ENCODE data around the gene SH2D1A. TPM values are rescaled to one million over a fixed set of nuclear protein-coding genes. Genes with fewer than 3 reads are reported as not detected.
"Not testable (repeated sequence)": the region's sequence is repeated elsewhere in the genome, so short reads cannot be mapped to it uniquely, and the experiment has no call there.

The SH2D1A gene
- total RNA-seq, 1 donor from 2014 or later: not detected

DNA sequence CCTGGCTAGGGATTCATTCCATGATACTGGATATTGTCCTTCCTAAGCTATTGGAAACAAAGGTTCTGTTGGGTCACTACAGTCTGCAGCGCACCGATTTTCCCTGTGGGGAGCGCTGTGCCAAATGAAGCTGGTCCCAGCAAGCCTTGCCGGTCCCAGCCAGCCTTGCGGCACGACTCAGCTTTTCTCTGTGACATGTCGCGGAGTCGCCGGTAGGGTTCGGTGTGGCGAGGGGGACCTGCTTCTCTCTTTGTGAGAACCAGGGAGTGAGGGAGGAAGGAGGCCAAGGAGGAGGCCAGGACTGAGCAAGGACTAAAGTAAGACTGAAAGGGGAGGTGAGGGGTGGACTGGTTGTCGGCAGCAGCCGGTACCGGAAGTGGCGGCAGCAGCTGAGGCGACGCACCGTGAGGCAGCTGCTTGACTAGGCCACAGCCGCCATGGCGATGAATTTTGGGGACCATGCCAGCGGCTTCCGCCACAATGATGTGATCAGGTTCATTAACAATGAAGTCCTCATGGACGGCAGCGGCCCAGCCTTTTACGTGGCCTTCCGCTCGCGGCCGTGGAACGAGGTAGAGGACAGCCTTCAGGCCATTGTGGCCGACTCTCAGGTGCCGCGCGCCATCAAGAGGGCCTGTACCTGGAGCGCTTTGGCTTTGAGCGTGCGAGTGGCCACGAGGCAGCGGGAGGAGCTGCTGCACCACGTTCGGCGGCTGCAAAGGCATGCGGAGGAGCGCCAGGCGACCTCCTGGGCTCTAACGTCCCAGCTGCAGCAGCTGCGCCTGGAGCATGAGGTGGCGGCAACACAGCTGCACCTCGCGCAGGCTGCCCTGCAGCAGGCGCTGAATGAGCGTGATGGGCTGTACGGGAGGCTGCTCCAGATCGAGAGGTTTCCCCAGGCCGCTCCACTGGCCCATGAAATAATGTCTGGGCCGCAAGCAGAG is 13.6 kb upstream of the SH2D1A start, which contains the start of gene TEX13D:
Gene TEX13D, plus strand, starts transcription at position 180 of the 944 bp plus-strand sequence. Its CDS starts 258 bp downstream, at position 438.
- no peaks in the 10 kb centered on the region for H3K27me3 ChIP-seq (ENCODE audit: insufficient read depth, low read length)
- no peak within 1 kb of the TSS for H3K4me2 ChIP-seq (ENCODE audit: low read length)
- H2AFZ ChIP-seq (ENCODE audit: low read depth, low read length): no peak within 1 kb of the TSS
- H3K4me1 Mint-ChIP-seq (ENCODE audit: low read depth, unreplicated experiment): peaks cover 5% of the 10 kb centered on the region
- H3K4me1 ChIP-seq (ENCODE audit: insufficient read depth, low read length): no peaks in the 10 kb centered on the region
- H3K9me3 Mint-ChIP-seq (ENCODE audit: unreplicated experiment): no peaks in the 10 kb centered on the region
- no peak within 1 kb of the TSS for H3K27ac Mint-ChIP-seq (ENCODE audit: unreplicated experiment)
- no peaks in the 10 kb centered on the region for H4K20me1 ChIP-seq (ENCODE audit: insufficient read depth, low read length)
- H3K27me3 Mint-ChIP-seq (ENCODE audit: low read depth, unreplicated experiment): no peaks in the 10 kb centered on the region
- no peak within 1 kb of the TSS for H3K9ac ChIP-seq (ENCODE audit: low read length)
- DNase-seq (ENCODE audit: low read depth) (no peak), FAIRE-seq (no peak)
- no peak within 1 kb of the TSS for H3K4me3 Mint-ChIP-seq (ENCODE audit: unreplicated experiment)
- H3K79me2 ChIP-seq (ENCODE audit: insufficient read depth, low read length): no peaks in the 10 kb centered on the region
- H3K36me3 ChIP-seq (ENCODE audit: insufficient read depth, low read length): no peaks in the 10 kb centered on the region
- no peaks in the 10 kb centered on the region for H3K9me3 ChIP-seq (ENCODE audit: insufficient read depth, low read depth, low read length)
- no peak for TF ChIP-seq EZH2 (IDR thresholded peaks at IDR 0.05; ENCODE audit: insufficient read depth, low read length)
- TF ChIP-seq, protein P1, sequence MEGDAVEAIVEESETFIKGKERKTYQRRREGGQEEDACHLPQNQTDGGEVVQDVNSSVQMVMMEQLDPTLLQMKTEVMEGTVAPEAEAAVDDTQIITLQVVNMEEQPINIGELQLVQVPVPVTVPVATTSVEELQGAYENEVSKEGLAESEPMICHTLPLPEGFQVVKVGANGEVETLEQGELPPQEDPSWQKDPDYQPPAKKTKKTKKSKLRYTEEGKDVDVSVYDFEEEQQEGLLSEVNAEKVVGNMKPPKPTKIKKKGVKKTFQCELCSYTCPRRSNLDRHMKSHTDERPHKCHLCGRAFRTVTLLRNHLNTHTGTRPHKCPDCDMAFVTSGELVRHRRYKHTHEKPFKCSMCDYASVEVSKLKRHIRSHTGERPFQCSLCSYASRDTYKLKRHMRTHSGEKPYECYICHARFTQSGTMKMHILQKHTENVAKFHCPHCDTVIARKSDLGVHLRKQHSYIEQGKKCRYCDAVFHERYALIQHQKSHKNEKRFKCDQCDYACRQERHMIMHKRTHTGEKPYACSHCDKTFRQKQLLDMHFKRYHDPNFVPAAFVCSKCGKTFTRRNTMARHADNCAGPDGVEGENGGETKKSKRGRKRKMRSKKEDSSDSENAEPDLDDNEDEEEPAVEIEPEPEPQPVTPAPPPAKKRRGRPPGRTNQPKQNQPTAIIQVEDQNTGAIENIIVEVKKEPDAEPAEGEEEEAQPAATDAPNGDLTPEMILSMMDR (IDR thresholded peaks at IDR 0.05; ENCODE audit: insufficient read depth, low read depth, low read length): no peak
- no peak within 1 kb of the TSS for H3K4me3 ChIP-seq (ENCODE audit: insufficient read depth, low read depth, low read length)
- H3K27ac ChIP-seq (ENCODE audit: low read depth, low read length): no peak within 1 kb of the TSS
- H3K36me3 Mint-ChIP-seq (ENCODE audit: low read depth, unreplicated experiment): no peaks in the 10 kb centered on the region

DNA sequence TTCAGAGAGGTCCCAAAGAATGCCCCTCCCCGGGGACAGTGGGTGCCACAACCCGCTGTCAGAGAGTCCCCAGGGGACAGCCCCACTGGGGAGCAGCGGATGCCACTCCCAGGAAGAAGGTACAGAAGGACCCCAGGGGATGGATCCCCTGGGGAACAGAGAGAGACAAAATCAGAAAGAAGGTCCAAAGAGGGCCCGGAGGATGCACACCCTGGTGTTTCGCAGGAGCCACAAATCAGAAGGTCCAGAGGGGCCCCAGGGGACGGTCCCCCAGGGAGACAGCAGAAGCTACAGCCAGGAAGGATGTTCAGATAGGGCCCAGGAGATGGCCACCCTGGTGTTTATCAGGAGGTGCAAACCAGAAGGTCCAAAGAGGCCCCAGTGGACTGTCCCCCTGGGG is 12.5 kb upstream of the SH2D1A start:
- H3K79me2 ChIP-seq (ENCODE audit: insufficient read depth, low read length): no peaks in the 10 kb centered on the region
- H2AFZ ChIP-seq (ENCODE audit: low read depth, low read length): no peak overlapping the region
- no peak overlapping the region for H3K4me2 ChIP-seq (ENCODE audit: low read length)
- H3K27ac ChIP-seq (ENCODE audit: low read depth, low read length): no peak overlapping the region
- no peaks in the 10 kb centered on the region for H3K4me1 ChIP-seq (ENCODE audit: insufficient read depth, low read length)
- Mint-ChIP-seq H3K27ac (ENCODE audit: unreplicated experiment) (no peak overlapping the region), H3K36me3 (ENCODE audit: low read depth, unreplicated experiment) (no peaks in the 10 kb centered on the region), H3K4me1 (ENCODE audit: low read depth, unreplicated experiment) (peaks cover 2% of the 10 kb centered on the region), H3K27me3 (ENCODE audit: low read depth, unreplicated experiment) (no peaks in the 10 kb centered on the region), H3K9me3 (ENCODE audit: unreplicated experiment) (no peaks in the 10 kb centered on the region), H3K4me3 (ENCODE audit: unreplicated experiment) (no peak overlapping the region)
- H3K9me3 ChIP-seq (ENCODE audit: insufficient read depth, low read depth, low read length): no peaks in the 10 kb centered on the region
- TF ChIP-seq, protein P1 (IDR thresholded peaks at IDR 0.05; ENCODE audit: insufficient read depth, low read depth, low read length): no peak
- TF ChIP-seq EZH2 (IDR thresholded peaks at IDR 0.05; ENCODE audit: insufficient read depth, low read length): no peak
- no peaks in the 10 kb centered on the region for H3K36me3 ChIP-seq (ENCODE audit: insufficient read depth, low read length)
- FAIRE-seq (no peak), DNase-seq (ENCODE audit: low read depth) (no peak)
- no peaks in the 10 kb centered on the region for H4K20me1 ChIP-seq (ENCODE audit: insufficient read depth, low read length)
- no peaks in the 10 kb centered on the region for H3K27me3 ChIP-seq (ENCODE audit: insufficient read depth, low read length)
- H3K4me3 ChIP-seq (ENCODE audit: insufficient read depth, low read depth, low read length): no peak overlapping the region
- no peak overlapping the region for H3K9ac ChIP-seq (ENCODE audit: low read length)

DNA sequence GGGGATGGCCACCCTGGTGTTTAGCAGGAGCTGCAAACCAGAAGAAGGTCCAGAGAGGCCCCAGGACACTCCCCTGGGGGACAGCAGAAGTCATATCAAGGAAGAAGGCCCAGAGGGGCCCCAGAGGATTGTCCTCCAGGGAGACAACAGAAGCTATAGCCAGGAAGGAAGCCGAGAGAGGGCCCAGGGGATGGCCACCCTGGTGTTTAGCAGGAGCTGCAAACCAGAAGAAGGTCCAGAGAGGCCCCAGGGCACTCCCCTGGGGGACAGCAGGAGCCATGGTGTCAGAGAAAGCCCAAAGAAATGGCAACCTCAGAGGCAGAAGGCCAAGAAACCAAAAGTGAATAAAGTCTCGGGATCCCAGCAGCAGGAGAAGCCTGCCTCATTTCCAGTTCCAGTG is 11.8 kb upstream of the SH2D1A start:
- H3K79me2 ChIP-seq (ENCODE audit: insufficient read depth, low read length); H3K4me2 ChIP-seq (ENCODE audit: low read length); H3K27ac ChIP-seq (ENCODE audit: low read depth, low read length); H3K4me3 ChIP-seq (ENCODE audit: insufficient read depth, low read depth, low read length); H3K9ac ChIP-seq (ENCODE audit: low read length); H3K4me3 Mint-ChIP-seq (ENCODE audit: unreplicated experiment); H3K36me3 ChIP-seq (ENCODE audit: insufficient read depth, low read length); H2AFZ ChIP-seq (ENCODE audit: low read depth, low read length); H3K27me3 ChIP-seq (ENCODE audit: insufficient read depth, low read length); H3K27ac Mint-ChIP-seq (ENCODE audit: unreplicated experiment); H3K4me1 Mint-ChIP-seq (ENCODE audit: low read depth, unreplicated experiment); H3K27me3 Mint-ChIP-seq (ENCODE audit: low read depth, unreplicated experiment); H3K4me1 ChIP-seq (ENCODE audit: insufficient read depth, low read length); H3K9me3 Mint-ChIP-seq (ENCODE audit: unreplicated experiment); H4K20me1 ChIP-seq (ENCODE audit: insufficient read depth, low read length); H3K36me3 Mint-ChIP-seq (ENCODE audit: low read depth, unreplicated experiment); DNase-seq (ENCODE audit: low read depth); FAIRE-seq; H3K9me3 ChIP-seq (ENCODE audit: insufficient read depth, low read depth, low read length): not testable (repeated sequence)

Data from astrocyte (in vitro differentiated cells and primary cell).